Peyer's patch (tissue), 4 donors: Measurements from ENCODE around the gene ZNF616.

Source experiments
- POLR2A ChIP-seq, 2 donors: fragments of 450-650 bp; IDR thresholded peaks; one replicate each; pipeline ENCODE4 v1.5.1; 2017; ENCODE audit warnings: antibody characterized with exemption in 2 of 2, mild to moderate bottlenecking in 2 of 2, moderate library complexity in 2 of 2
- TF ChIP-seq, protein P1 (sequence below), 6 experiments: fragments of 450-650 bp in 4 of 6; fragments of 200-600 bp in 2 of 6; sonication (generic) in 1 of 6; IDR thresholded peaks; one replicate each; pipeline ENCODE4 v1.5.1; 2017 to 2019; ENCODE audit warnings: antibody characterized with exemption in 6 of 6, mild to moderate bottlenecking in 3 of 6, moderate library complexity in 1 of 6

DNA sequence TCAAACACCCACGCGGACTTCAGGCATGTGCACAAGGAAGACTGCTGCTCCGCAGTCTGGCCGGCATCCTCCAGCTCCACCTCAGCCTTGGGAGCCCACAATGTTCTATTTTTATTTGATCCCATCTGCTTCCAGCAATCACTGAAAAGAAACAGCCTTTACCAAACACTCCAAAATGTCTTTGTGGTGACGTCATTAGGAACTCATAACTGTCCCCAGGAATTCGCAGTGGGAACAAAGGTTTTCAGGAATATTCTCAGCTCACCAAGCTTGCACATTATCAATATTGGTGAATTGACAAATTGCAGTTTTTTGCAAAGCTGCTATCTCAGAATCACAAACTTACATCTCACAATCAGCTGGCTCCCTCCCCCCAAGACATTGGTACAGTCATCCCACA, 29.0 kb downstream of the ZNF616 start:
- TF ChIP-seq, protein P1, sequence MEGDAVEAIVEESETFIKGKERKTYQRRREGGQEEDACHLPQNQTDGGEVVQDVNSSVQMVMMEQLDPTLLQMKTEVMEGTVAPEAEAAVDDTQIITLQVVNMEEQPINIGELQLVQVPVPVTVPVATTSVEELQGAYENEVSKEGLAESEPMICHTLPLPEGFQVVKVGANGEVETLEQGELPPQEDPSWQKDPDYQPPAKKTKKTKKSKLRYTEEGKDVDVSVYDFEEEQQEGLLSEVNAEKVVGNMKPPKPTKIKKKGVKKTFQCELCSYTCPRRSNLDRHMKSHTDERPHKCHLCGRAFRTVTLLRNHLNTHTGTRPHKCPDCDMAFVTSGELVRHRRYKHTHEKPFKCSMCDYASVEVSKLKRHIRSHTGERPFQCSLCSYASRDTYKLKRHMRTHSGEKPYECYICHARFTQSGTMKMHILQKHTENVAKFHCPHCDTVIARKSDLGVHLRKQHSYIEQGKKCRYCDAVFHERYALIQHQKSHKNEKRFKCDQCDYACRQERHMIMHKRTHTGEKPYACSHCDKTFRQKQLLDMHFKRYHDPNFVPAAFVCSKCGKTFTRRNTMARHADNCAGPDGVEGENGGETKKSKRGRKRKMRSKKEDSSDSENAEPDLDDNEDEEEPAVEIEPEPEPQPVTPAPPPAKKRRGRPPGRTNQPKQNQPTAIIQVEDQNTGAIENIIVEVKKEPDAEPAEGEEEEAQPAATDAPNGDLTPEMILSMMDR (IDR thresholded peaks at IDR 0.05) = no peak
- no peak for TF ChIP-seq POLR2A (IDR thresholded peaks at IDR 0.05)
